B cell (primary cell): ENCODE results near the gene HNRNPH2. TPM values are rescaled to one million over a fixed set of nuclear protein-coding genes. Genes with fewer than 3 reads are reported as not detected.

ENCODE experiments used
- ATAC-seq: fragments of 200-7000 bp; cut with Tn5 transposase; one replicate; pipeline ENCODE4 v1.10.0; 2021; ENCODE audit warnings: low read depth, mild to moderate bottlenecking, moderate number of reproducible peaks, moderate library complexity
- CTCF ChIA-PET: fragments of 350-600 bp; sonication (Branson Sonifier 250); formaldehyde crosslinking; loops from one replicate; lab custom pipeline; 2021; ENCODE audit warnings: antibody characterized with exemption, inconsistent platforms; lab: Charles Lee
- POLR2A ChIA-PET: fragments of 350-600 bp; sonication (Branson Sonifier 250); formaldehyde crosslinking; loops from one replicate; lab custom pipeline; 2021; ENCODE audit warnings: antibody characterized with exemption; lab: Charles Lee
- DNase-seq: peaks from one replicate; pipeline ENCODE4 v3.0.0; 2013
- H2AFZ ChIP-seq: 2 replicates; pipeline ENCODE4 v1.6.1; 2012; ENCODE audit warnings: mild to moderate bottlenecking, low read depth, low read length; ENCODE audit not compliant: insufficient read depth, poor library complexity, severe bottlenecking
- H3K27ac ChIP-seq, 2 donors: 1 replicate in 1 of 2; 2 replicates in 1 of 2; pipeline ENCODE4 v1.5.1; 2012 to 2013; ENCODE audit warnings: low read length in 2 of 2, mild to moderate bottlenecking in 2 of 2, moderate library complexity in 1 of 2
- H3K27me3 ChIP-seq, 4 experiments: fragments of 200-600 bp in 1 of 4; sonication (generic) in 1 of 4; replicated peaks in 1 of 4; 1 replicate in 2 of 4; 2 replicates in 2 of 4; pipeline versions ENCODE4 v1.6.1 to v1.7.0; 2013 to 2016; ENCODE audit warnings: low read length in 3 of 4, mild to moderate bottlenecking in 2 of 4, mixed read lengths in 1 of 4, moderate library complexity in 1 of 4; ENCODE audit not compliant: insufficient read depth in 4 of 4, control insufficient read depth in 3 of 4; ENCODE audit errors: control extremely low read depth in 1 of 4
- H3K36me3 ChIP-seq, 2 experiments: replicated peaks in 1 of 2; 1 replicate in 1 of 2; 2 replicates in 1 of 2; pipeline versions ENCODE4 v1.6.1 to v1.7.1; 2013; ENCODE audit warnings: low read length in 1 of 2; ENCODE audit not compliant: insufficient read depth in 2 of 2, control insufficient read depth in 1 of 2; ENCODE audit errors: control extremely low read depth in 1 of 2, extremely low read depth in 1 of 2
- H3K4me1 ChIP-seq, 2 donors: fragments of 200-600 bp in 1 of 2; sonication (generic) in 1 of 2; 1 replicate in 1 of 2; 2 replicates in 1 of 2; pipeline versions ENCODE4 v1.5.1 to v1.6.1; 2013 to 2017; ENCODE audit warnings: low read length in 2 of 2; ENCODE audit not compliant: control insufficient read depth in 2 of 2, insufficient read depth in 2 of 2
- H3K4me2 ChIP-seq: replicated peaks from 2 replicates; pipeline ENCODE3; 2012; ENCODE audit warnings: mild to moderate bottlenecking, low read depth, low read length; ENCODE audit not compliant: poor library complexity, severe bottlenecking
- H3K4me3 ChIP-seq, 5 experiments: fragments of 200-600 bp in 1 of 5; sonication (generic) in 1 of 5; 1 replicate in 3 of 5; 2 replicates in 2 of 5; pipeline versions ENCODE4 v1.5.1 to v1.7.0; 2011 to 2016; ENCODE audit warnings: low read length in 4 of 5, mild to moderate bottlenecking in 4 of 5, low read depth in 2 of 5, control low read depth in 1 of 5, moderate library complexity in 1 of 5; ENCODE audit not compliant: insufficient read depth in 1 of 5; ENCODE audit errors: control extremely low read depth in 1 of 5, extremely low read depth in 1 of 5
- H3K79me2 ChIP-seq: fragments of 200-600 bp; sonication (generic); one replicate; pipeline ENCODE4 v1.6.0; 2016; ENCODE audit warnings: low read length; ENCODE audit not compliant: control insufficient read depth, insufficient read depth
- H3K9ac ChIP-seq: fragments of 200-600 bp; sonication (generic); 2 replicates; pipeline ENCODE4 v1.6.1; 2017; ENCODE audit warnings: mild to moderate bottlenecking, low read length, moderate library complexity
- H3K9me3 ChIP-seq, 3 donors: one replicate each; pipeline versions ENCODE4 v1.6.1 to v1.7.1; 2013; ENCODE audit warnings: low read length in 2 of 3; ENCODE audit not compliant: control insufficient read depth in 2 of 3, insufficient read depth in 1 of 3; ENCODE audit errors: control extremely low read depth in 1 of 3
- H4K20me1 ChIP-seq: 2 replicates; pipeline ENCODE4 v1.6.0; 2012; ENCODE audit warnings: mild to moderate bottlenecking, low read length; ENCODE audit not compliant: insufficient read depth, control insufficient read depth, poor library complexity, severe bottlenecking
- H3K27ac Mint-ChIP-seq: one replicate; pipeline ENCODE4 v1.8.0; 2021; ENCODE audit warnings: mixed read lengths
- H3K27me3 Mint-ChIP-seq: one replicate; pipeline ENCODE4 v1.8.0; 2021; ENCODE audit warnings: mixed read lengths
- H3K4me1 Mint-ChIP-seq: one replicate; pipeline ENCODE4 v1.8.0; 2021; ENCODE audit warnings: mixed read lengths
- H3K4me3 Mint-ChIP-seq: one replicate; pipeline ENCODE4 v1.8.0; 2021; ENCODE audit warnings: mixed read lengths
- H3K9me3 Mint-ChIP-seq: one replicate; pipeline ENCODE4 v1.8.0; 2022; ENCODE audit warnings: mixed read lengths; ENCODE audit not compliant: insufficient read depth
- EZH2 ChIP-seq: IDR thresholded peaks from 2 replicates; pipeline ENCODE4 v1.6.1; 2012; ENCODE audit warnings: borderline replicate concordance, low read depth, mild to moderate bottlenecking, moderate library complexity, low read length; ENCODE audit not compliant: insufficient read depth, poor library complexity, severe bottlenecking
- WGBS: methylation state at CpG from one replicate; pipeline ENCODE4 v1.1.5; 2013; ENCODE audit warnings: missing lambda C conversion rate; ENCODE audit not compliant: insufficient coverage; 5-methylcytosine and 5-hydroxymethylcytosine counted together
- intact Hi-C: fragments of 100-400 bp; cut with micrococcal nuclease; formaldehyde crosslinking; loops from one replicate; pipeline ENCODE4 v1.10.0; 2022
- polyA minus RNA-seq: library from RNA; depleted of rRNA, polyadenylated mRNA; stranded (reverse); fragments of >200 nt; gene quantifications from 2 replicates; pipeline ENCODE4 v1.2.3, GENCODE V29; 2012
- polyA plus RNA-seq: library from polyadenylated mRNA; depleted of rRNA; stranded (reverse); fragments of >200 nt; gene quantifications from 2 replicates; pipeline ENCODE4 v1.2.3, GENCODE V29; 2012
- total RNA-seq, 2 donors: library from RNA; stranded (reverse); fragments of 120-200 nt in 1 of 2; gene quantifications; 1 replicate in 1 of 2; 2 replicates in 1 of 2; pipeline versions ENCODE4 v1.2.3 to v1.2.4, GENCODE V29; 2013 to 2022
- TF ChIP-seq, protein P1 (sequence below): fragments of 200-600 bp; IDR thresholded peaks from one replicate; pipeline ENCODE4 v1.8.0; 2022; ENCODE audit warnings: antibody characterized with exemption, mild to moderate bottlenecking

Gene HNRNPH2
- total RNA-seq (48.4 and 57.1 TPM in 2 replicates), polyA plus RNA-seq (9.2 and 24.3 TPM in 2 replicates), polyA minus RNA-seq (16.1 and 25.0 TPM in 2 replicates)
- total RNA-seq (2013) = 55.2 TPM

- no peaks in the 10 kb centered on the region for H3K27me3 ChIP-seq
- H3K27ac Mint-ChIP-seq = peak within 1 kb of the TSS; percentile 100
- H3K4me3 Mint-ChIP-seq = peak within 1 kb of the TSS; percentile 99
- 0% methylated on average over 7 of the region's 47 CpGs for WGBS
- peaks cover 38% of the 10 kb centered on the region for H3K4me1 Mint-ChIP-seq
- H3K79me2 ChIP-seq = peaks cover 59% of the 10 kb centered on the region
- no peak for TF ChIP-seq EZH2
- TF ChIP-seq, protein P1, sequence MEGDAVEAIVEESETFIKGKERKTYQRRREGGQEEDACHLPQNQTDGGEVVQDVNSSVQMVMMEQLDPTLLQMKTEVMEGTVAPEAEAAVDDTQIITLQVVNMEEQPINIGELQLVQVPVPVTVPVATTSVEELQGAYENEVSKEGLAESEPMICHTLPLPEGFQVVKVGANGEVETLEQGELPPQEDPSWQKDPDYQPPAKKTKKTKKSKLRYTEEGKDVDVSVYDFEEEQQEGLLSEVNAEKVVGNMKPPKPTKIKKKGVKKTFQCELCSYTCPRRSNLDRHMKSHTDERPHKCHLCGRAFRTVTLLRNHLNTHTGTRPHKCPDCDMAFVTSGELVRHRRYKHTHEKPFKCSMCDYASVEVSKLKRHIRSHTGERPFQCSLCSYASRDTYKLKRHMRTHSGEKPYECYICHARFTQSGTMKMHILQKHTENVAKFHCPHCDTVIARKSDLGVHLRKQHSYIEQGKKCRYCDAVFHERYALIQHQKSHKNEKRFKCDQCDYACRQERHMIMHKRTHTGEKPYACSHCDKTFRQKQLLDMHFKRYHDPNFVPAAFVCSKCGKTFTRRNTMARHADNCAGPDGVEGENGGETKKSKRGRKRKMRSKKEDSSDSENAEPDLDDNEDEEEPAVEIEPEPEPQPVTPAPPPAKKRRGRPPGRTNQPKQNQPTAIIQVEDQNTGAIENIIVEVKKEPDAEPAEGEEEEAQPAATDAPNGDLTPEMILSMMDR = no peak
- H3K36me3 ChIP-seq = peaks cover 0 to 17% of the 10 kb centered on the region in 2 experiments
- ATAC-seq (peak; percentile 83), DNase-seq (peak; percentile 97)
- peak within 1 kb of the TSS; percentile 96 to 98 for H3K27ac ChIP-seq
- ChIA-PET CTCF (no interaction called here), POLR2A (interaction anchor here (0.6 to 1.9 kb wide), 3 partner anchors 10 to 18 kb away, joined by 3 to 7 read pairs (median 3); partner anchors contain the start of gene RPL36A)
- H3K9me3 Mint-ChIP-seq = no peaks in the 10 kb centered on the region
- H3K4me1 ChIP-seq = peaks cover 29 to 34% of the 10 kb centered on the region in 2 donors
- H3K9ac ChIP-seq = peak within 1 kb of the TSS; percentile 87
- peak within 1 kb of the TSS; percentile 68 to 89 (median 84) for H3K4me3 ChIP-seq
- intact Hi-C loops = loop anchor here (1.0 to 5.0 kb wide), 5 partner anchors 17 to 1244 kb away; partner anchors contain the start of genes GPRASP1, RPL36A, TIMM8A and TRMT2B
- peak within 1 kb of the TSS; percentile 77 for H3K4me2 ChIP-seq
- no peaks in the 10 kb centered on the region for H3K27me3 Mint-ChIP-seq
- peak within 1 kb of the TSS; percentile 60 for H2AFZ ChIP-seq
- no peaks in the 10 kb centered on the region for H3K9me3 ChIP-seq
- no peaks in the 10 kb centered on the region for H4K20me1 ChIP-seq
These were observed at the start of gene HNRNPH2, which contains the start of gene GLA for GRCh38 chrX:101407748-101408531. Gene HNRNPH2 (plus strand): TSS chrX:101408222. CDS start chrX:101411989, 3,767 bp downstream. Gene GLA (minus strand): TSS chrX:101407925. CDS start chrX:101407903, 22 bp downstream.

DNA sequence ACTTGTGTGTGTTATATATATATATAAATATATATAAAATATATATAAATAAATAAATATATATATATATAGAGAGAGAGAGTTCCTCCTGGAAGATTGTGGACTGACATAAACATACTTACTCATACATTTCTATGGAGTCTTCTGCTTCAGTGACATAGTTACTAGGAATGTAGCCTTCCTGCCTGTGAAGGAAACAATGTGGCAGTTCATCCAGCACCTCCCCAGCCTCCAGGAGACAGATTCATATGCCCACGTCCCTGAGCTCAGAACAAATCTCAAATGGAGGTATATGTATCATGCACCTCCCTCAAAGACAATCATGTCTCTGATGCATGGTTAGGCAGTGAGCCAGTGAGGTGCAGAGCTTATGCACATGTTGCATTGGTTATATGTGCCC lies 48.1 kb upstream of the HNRNPH2 start:
- peaks cover 27% of the 10 kb centered on the region for H3K79me2 ChIP-seq
- ATAC-seq = no peak
- no peak for TF ChIP-seq EZH2
- TF ChIP-seq, protein P1 = no peak
- H3K9me3 Mint-ChIP-seq = no peaks in the 10 kb centered on the region
- H3K4me1 ChIP-seq = peaks cover 12 to 20% of the 10 kb centered on the region in 2 donors
- no peak overlapping the region for H3K4me2 ChIP-seq
- H3K9ac ChIP-seq = no peak overlapping the region
- no peak overlapping the region for H3K4me3 Mint-ChIP-seq
- no peak overlapping the region for H3K27ac Mint-ChIP-seq
- peaks cover 7% of the 10 kb centered on the region for H4K20me1 ChIP-seq
- H3K9me3 ChIP-seq = no peaks in the 10 kb centered on the region
- no peak overlapping the region for H3K4me3 ChIP-seq
- H3K27me3 ChIP-seq = no peaks in the 10 kb centered on the region
- no peaks in the 10 kb centered on the region for H3K27me3 Mint-ChIP-seq
- no peak overlapping the region for H3K27ac ChIP-seq
- intact Hi-C loops = no loop called here
- no CpG with 5 or more reads among the region's 1 CpG for WGBS
- ChIA-PET POLR2A (no interaction called here), CTCF (no interaction called here)
- no peak for DNase-seq
- no peak overlapping the region for H2AFZ ChIP-seq
- peaks cover 21% of the 10 kb centered on the region for H3K4me1 Mint-ChIP-seq
- H3K36me3 ChIP-seq = peaks cover 8 to 60% of the 10 kb centered on the region in 2 experiments
